ENCODE data around the gene NEU1. TPM values are rescaled to one million over a fixed set of nuclear protein-coding genes. Genes with fewer than 3 reads are reported as not detected.

NEU1 gene
- total RNA-seq, 1 experiment from 2014 or later = 36.2 TPM

- TF ChIP-seq CTCF (conservative IDR thresholded peaks at IDR 0.05) = no peak
- Histone ChIP-seq H2BK15ac (ENCODE audit: low read depth, low read length) (no peak overlapping the region), H2BK120ac (ENCODE audit: low read depth, low read length, poor library complexity, severe bottlenecking) (no peak overlapping the region), H4K8ac (replicated peaks; ENCODE audit: insufficient read length, low read depth, low read length) (no peak overlapping the region), H2BK5ac (ENCODE audit: insufficient read length, low read length) (no peak overlapping the region), H3K23ac (ENCODE audit: insufficient read length, low read depth, low read length) (no peak overlapping the region), H3K27me3 (ENCODE audit: insufficient read depth, low read length) (no peaks in the 10 kb centered on the region), H3K79me2 (ENCODE audit: insufficient read depth, low read length) (no peaks in the 10 kb centered on the region), H3K23me2 (ENCODE audit: insufficient read length, low read depth, low read length, poor library complexity, severe bottlenecking) (no peaks in the 10 kb centered on the region), H3K9me3 (ENCODE audit: control insufficient read depth, low read depth, low read length) (no peaks in the 10 kb centered on the region), H2AK5ac (ENCODE audit: insufficient read length, low read length) (no peak overlapping the region), H3K4me1 (ENCODE audit: insufficient read depth, low read length) (peaks cover 3% of the 10 kb centered on the region; the same call in 1 of the 2 replicates), H3K79me1 (ENCODE audit: insufficient read depth, low read depth, low read length, poor library complexity, severe bottlenecking) (no peaks in the 10 kb centered on the region), H3K27ac (ENCODE audit: insufficient read length, low read depth, low read length) (no peak overlapping the region), H3K18ac (ENCODE audit: insufficient read length, low read depth, low read length) (no peak overlapping the region), H3K4ac (ENCODE audit: low read depth, low read length) (no peak overlapping the region), H2BK20ac (ENCODE audit: low read depth, low read length, poor library complexity, severe bottlenecking) (no peak overlapping the region), H3K56ac (ENCODE audit: insufficient read length, low read depth, low read length) (no peak overlapping the region), H4K5ac (ENCODE audit: insufficient read length, low read depth, low read length) (no peak overlapping the region), H3T11ph (ENCODE audit: low read length) (no peak overlapping the region), H4K20me1 (ENCODE audit: control insufficient read depth, insufficient read depth, insufficient read length) (no peaks in the 10 kb centered on the region), H3K9ac (ENCODE audit: extremely low read depth, insufficient read length, low read length) (no peak overlapping the region), H2AFZ (ENCODE audit: low read length) (no peak overlapping the region), H3K4me2 (ENCODE audit: insufficient read depth, insufficient read length, low read length) (no peak overlapping the region), H4K91ac (ENCODE audit: insufficient read length, low read depth, low read length) (no peak overlapping the region), H3K14ac (ENCODE audit: insufficient read depth, low read length) (no peak overlapping the region), H2BK12ac (ENCODE audit: insufficient read length, low read depth, low read length) (no peak overlapping the region)
- Mint-ChIP-seq H3K9me3 (no peaks in the 10 kb centered on the region), H3K27ac (peak overlapping the region in 1 of 3 experiments; percentile 57; a peak in 3 of 7 replicates), H3K36me3 (ENCODE audit: insufficient read depth in 1 of 3, low read depth in 3 of 3) (peaks cover 9 to 15% (median 13%) of the 10 kb centered on the region in 3 experiments; a peak in 6 of 7 replicates), H3K27me3 (ENCODE audit: low read depth) (no peaks in the 10 kb centered on the region; the same call in 1 of the 2 replicates), H3K4me3 (no peak overlapping the region), H3K4me1 (peaks cover 9 to 36% of the 10 kb centered on the region in 2 experiments)
- WGBS (ENCODE audit: extremely low coverage, insufficient read length, low lambda C conversion rate) = no CpG with 5 or more reads among the region's 5 CpGs
- no peak for DNase-seq
These were observed 13.3 kb upstream of the NEU1 start for GRCh38 chr6:31875877-31876276.
